Lung (tissue), 12 donors: ENCODE data around the gene KRT16. TPM values are rescaled to one million over a fixed set of nuclear protein-coding genes. Genes with fewer than 3 reads are reported as not detected.
A peak's percentile ranks its signal among the peaks of the same experiment; 100 is the strongest.
"Not testable (repeated sequence)": the region's sequence is repeated elsewhere in the genome, so short reads cannot be mapped to it uniquely, and the experiment has no call there.

ENCODE experiments used
- ATAC-seq: fragments of 200-7000 bp; cut with Tn5 transposase; one replicate; pipeline ENCODE4 v1.9.1; 2020; ENCODE audit warnings: moderate number of reproducible peaks; ENCODE audit not compliant: insufficient read depth, low FRiP score
- DNase-seq, 3 donors: peaks; one replicate each; pipeline ENCODE4 v3.0.0-alpha.2; 2013 to 2017
- H3K27ac ChIP-seq, 2 donors: one replicate each; pipeline ENCODE4 v1.5.1; 2013; ENCODE audit warnings: mild to moderate bottlenecking in 2 of 2, moderate library complexity in 2 of 2, control low read depth in 1 of 2, inconsistent platforms in 1 of 2, low read depth in 1 of 2, low read length in 1 of 2
- H3K27me3 ChIP-seq, 3 donors: one replicate each; pipeline ENCODE4 v1.5.1; 2013; ENCODE audit warnings: low read length in 2 of 3; ENCODE audit not compliant: control insufficient read depth in 3 of 3, insufficient read depth in 3 of 3
- H3K36me3 ChIP-seq, 4 donors: one replicate each; pipeline ENCODE4 v1.5.1; 2013; ENCODE audit warnings: low read length in 4 of 4, mild to moderate bottlenecking in 1 of 4, moderate library complexity in 1 of 4; ENCODE audit not compliant: control insufficient read depth in 4 of 4, insufficient read depth in 4 of 4
- H3K4me1 ChIP-seq, 5 donors: one replicate each; pipeline ENCODE4 v1.5.1; 2013; ENCODE audit warnings: low read length in 5 of 5, mild to moderate bottlenecking in 2 of 5, moderate library complexity in 1 of 5; ENCODE audit not compliant: control insufficient read depth in 5 of 5, insufficient read depth in 5 of 5
- H3K4me3 ChIP-seq: one replicate; pipeline ENCODE4 v1.5.1; 2013; ENCODE audit warnings: mild to moderate bottlenecking, control low read depth, moderate library complexity
- H3K9ac ChIP-seq, 2 donors: one replicate each; pipeline ENCODE4 v1.5.1; 2013; ENCODE audit warnings: low read length in 2 of 2, control low read depth in 1 of 2; ENCODE audit not compliant: insufficient read depth in 1 of 2
- H3K9me3 ChIP-seq, 4 donors: one replicate each; pipeline ENCODE4 v1.5.1; 2013; ENCODE audit warnings: low read length in 3 of 4, mild to moderate bottlenecking in 1 of 4, moderate library complexity in 1 of 4; ENCODE audit not compliant: control insufficient read depth in 4 of 4, insufficient read depth in 3 of 4
- CTCF ChIP-seq: IDR thresholded peaks from 2 replicates; pipeline ENCODE4 v1.5.1; 2012; ENCODE audit warnings: mild to moderate bottlenecking; ENCODE audit errors: control extremely low read depth, extremely low read depth
- WGBS, 2 donors: extraction: QIAGEN DNeasy Blood & Tissue Kit; methylation state at CpG; one replicate each; pipeline ENCODE4 v1.1.7; 2013; 5-methylcytosine and 5-hydroxymethylcytosine counted together
- polyA plus RNA-seq, 2 donors: library from polyadenylated mRNA; stranded (reverse); fragments of 200-250 nt; gene quantifications; one replicate each; pipeline ENCODE4 v1.2.1, GENCODE V29; 2013
- total RNA-seq, 2 donors: library from RNA; depleted of rRNA in 1 of 2; stranded (reverse); fragments of >200 nt in 1 of 2; gene quantifications; one replicate each; pipeline ENCODE4 v1.2.1, GENCODE V29; 2014 to 2021
- donor health status: control.
- donor health status: control.
- donor health status: Bipolar disorder and iron deficiency.
- donor health status: healthy.
- donor health status: DM: yes; HTN: yes; CAD: no.

Gene KRT16
- total and polyA plus RNA-seq, 4 donors = 0.10 to 0.28 (median 0.18) TPM; not detected in 1

GRCh38 chr17:41610965-41611640 is 1.5 kb downstream of the KRT16 start:
- Histone ChIP-seq H3K27me3 (peaks cover 0 to 3% (median 0%) of the 10 kb centered on the region in 3 donors), H3K4me3 (no peak overlapping the region), H3K4me1 (no peaks in the 10 kb centered on the region), H3K27ac (no peak overlapping the region), H3K9ac (no peak overlapping the region), H3K9me3 (peaks cover 0 to 3% (median 2%) of the 10 kb centered on the region in 4 donors), H3K36me3 (no peaks in the 10 kb centered on the region)
- ATAC-seq (no peak), DNase-seq (peak in 1 of 3 donors; percentile 8)
- TF ChIP-seq CTCF = no peak
- WGBS, 2 donors = 87 to 92% methylated on average over 25 of the region's 25 CpGs

GRCh38 chr17:41610061-41610517 is 2.5 kb downstream of the KRT16 start:
- H3K36me3 ChIP-seq, H3K9me3 ChIP-seq, H3K27me3 ChIP-seq, H3K4me1 ChIP-seq, H3K4me3 ChIP-seq, H3K9ac ChIP-seq, ATAC-seq, H3K27ac ChIP-seq: not testable (repeated sequence)
- 18 to 23% methylated on average over 10 of the region's 10 CpGs for WGBS, 2 donors
- peak in 2 of 3 donors; percentile 24 to 46 for DNase-seq

- not testable (repeated sequence) for H3K36me3 ChIP-seq, H3K4me1 ChIP-seq, DNase-seq, H3K27me3 ChIP-seq, ATAC-seq, H3K9ac ChIP-seq, H3K27ac ChIP-seq, H3K9me3 ChIP-seq, H3K4me3 ChIP-seq
- WGBS, 2 donors = 67 to 75% methylated on average over 4 of the region's 4 CpGs
Observed at GRCh38 chr17:41606930-41607329, 5.6 kb downstream of the KRT16 start.

- no peak for DNase-seq
- ATAC-seq = no peak
- 74 to 88% methylated on average over 2 of the region's 2 CpGs for WGBS, 2 donors
- Histone ChIP-seq H3K9me3 (peaks cover 0 to 3% (median 2%) of the 10 kb centered on the region in 4 donors), H3K27me3 (no peaks in the 10 kb centered on the region), H3K4me1 (no peaks in the 10 kb centered on the region), H3K36me3 (no peaks in the 10 kb centered on the region), H3K27ac (no peak overlapping the region), H3K4me3 (no peak overlapping the region), H3K9ac (no peak overlapping the region)
- no peak for TF ChIP-seq CTCF
Observed at GRCh38 chr17:41602524-41602923, 10.0 kb downstream of the KRT16 start.
